ENCODE results near the gene HSP90B1.

Gene HSP90B1

DNA sequence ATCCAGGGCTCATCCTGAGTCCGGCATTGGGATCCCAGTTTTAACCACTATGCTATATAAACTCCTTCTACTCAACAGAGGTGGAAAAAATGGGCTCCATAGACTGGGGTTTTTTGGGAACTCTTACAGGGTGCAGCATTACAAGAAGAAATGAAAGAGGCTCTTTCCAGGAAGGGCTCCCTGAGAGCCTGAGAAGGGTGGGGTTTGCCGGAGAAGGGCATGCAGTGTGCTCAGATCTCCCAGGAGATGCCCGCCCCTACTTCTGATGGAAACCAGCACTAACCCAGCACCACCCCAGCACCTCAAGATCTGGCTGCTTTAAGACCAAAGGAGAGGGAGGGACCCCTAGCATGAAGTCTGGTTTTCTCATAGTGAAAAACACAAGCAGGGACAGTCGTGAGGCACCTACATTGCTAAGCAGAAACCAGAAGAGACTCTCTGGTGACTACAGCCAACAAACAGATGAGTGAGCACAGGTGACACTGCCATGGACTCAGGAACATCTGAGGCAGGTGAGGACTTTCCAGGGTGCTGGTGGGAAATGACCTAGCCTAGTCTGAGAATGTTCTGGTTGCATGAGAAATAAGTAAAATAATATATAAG is 43.9 kb upstream of the HSP90B1 start:
- DNase-seq, result no peak
- H3K9me3 ChIP-seq, result no peaks in the 10 kb centered on the region
- no peak overlapping the region for H3K4me3 ChIP-seq (ENCODE audit: low read depth, low read length)
- no peaks in the 10 kb centered on the region for H3K27me3 ChIP-seq
- H3K4me1 ChIP-seq, result no peaks in the 10 kb centered on the region
- TF ChIP-seq CTCF (IDR thresholded peaks at IDR 0.05; ENCODE audit: low read depth, low read length), result no peak
- no peaks in the 10 kb centered on the region for H3K36me3 ChIP-seq

DNA sequence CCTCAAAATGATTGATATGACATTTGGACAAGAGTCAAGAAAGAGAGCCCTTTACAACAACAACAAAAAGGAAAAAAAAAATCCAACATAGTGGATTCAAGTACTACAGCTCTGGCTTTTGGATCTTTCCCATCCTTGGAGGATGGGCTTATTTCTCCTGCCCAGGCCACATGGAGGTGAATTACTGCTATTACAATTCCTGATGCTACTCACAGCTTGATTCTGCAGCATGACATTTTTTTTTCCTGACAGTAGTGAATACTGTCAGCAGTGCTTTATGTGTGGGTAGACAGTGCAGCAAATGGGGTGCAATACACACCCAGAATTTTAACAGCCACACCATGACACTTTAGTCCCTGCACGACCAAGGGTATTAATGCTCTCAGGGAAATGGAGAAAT is 42.5 kb upstream of the HSP90B1 start:
- Histone ChIP-seq H3K36me3 (no peaks in the 10 kb centered on the region), H3K4me1 (no peaks in the 10 kb centered on the region), H3K4me3 (ENCODE audit: low read depth, low read length) (no peak overlapping the region), H3K9me3 (no peaks in the 10 kb centered on the region), H3K27me3 (no peaks in the 10 kb centered on the region)
- DNase-seq, result no peak
- TF ChIP-seq CTCF (IDR thresholded peaks at IDR 0.05; ENCODE audit: low read depth, low read length), result no peak

- no peak for DNase-seq
- no peaks in the 10 kb centered on the region for H3K36me3 ChIP-seq
- H3K4me1 ChIP-seq, result no peaks in the 10 kb centered on the region
- no peak for TF ChIP-seq CTCF (IDR thresholded peaks at IDR 0.05; ENCODE audit: low read depth, low read length)
- no peak overlapping the region for H3K4me3 ChIP-seq (ENCODE audit: low read depth, low read length)
- H3K9me3 ChIP-seq, result no peaks in the 10 kb centered on the region
- H3K27me3 ChIP-seq, result no peaks in the 10 kb centered on the region
Observed at GRCh38 chr12:103897316-103897715, 32.9 kb upstream of the HSP90B1 start.

DNA sequence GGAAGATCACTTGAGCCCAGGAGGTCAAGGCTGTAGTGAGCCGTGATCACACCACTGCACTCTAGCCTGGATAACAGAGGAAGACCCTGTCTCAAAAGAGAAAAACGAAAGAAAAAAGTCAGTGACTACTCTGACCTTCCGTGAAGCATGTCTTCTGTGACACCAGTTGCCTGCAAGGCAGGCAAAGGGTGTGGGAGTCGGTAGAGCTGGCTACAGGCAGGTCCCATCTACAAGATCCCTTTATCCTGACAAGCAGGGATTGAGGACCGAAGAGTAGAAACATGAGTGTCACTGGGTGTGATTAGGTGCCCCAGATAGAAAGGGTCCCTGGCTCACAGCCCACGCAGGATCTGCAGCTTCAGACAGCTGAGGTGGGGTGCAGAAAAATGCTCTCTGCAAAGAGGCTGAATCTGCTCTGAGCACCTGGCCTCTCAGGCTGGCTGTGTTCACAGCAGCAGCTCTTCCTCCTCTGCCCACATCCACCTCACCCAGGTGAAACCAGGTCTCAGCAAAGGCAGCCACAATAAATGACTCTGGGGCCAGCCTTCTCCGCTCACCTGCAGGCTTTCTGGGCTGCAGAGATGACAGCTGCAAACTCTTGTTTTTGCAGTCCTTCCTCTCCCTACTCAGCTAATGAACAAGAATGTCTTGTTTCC is 28.6 kb upstream of the HSP90B1 start:
- Histone ChIP-seq H3K36me3 (no peaks in the 10 kb centered on the region), H3K27me3 (no peaks in the 10 kb centered on the region), H3K9me3 (no peaks in the 10 kb centered on the region), H3K4me1 (no peaks in the 10 kb centered on the region), H3K4me3 (ENCODE audit: low read depth, low read length) (no peak overlapping the region)
- no peak for DNase-seq
- TF ChIP-seq CTCF (IDR thresholded peaks at IDR 0.05; ENCODE audit: low read depth, low read length), result no peak

DNA sequence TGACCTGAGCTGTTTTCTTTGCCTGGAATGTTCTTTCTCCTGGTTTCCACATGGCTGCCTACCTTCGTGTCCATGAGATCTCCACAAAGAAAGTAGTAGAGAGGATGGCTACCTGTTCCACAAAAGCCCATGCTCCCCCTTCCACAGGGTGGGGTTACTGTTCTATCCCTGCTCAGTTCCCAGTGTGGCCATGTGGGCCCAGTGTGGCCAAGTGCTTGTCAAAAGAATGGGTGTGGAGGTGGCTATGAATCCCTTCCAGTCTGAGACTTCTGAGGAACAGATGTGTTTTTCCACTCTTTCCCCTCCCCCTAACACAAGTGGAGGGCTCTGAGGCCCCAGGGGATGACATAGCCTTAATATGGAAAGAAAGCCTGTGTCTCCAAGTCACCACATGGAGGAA is 26.2 kb upstream of the HSP90B1 start:
- Histone ChIP-seq H3K27me3 (no peaks in the 10 kb centered on the region), H3K4me1 (no peaks in the 10 kb centered on the region), H3K36me3 (no peaks in the 10 kb centered on the region), H3K9me3 (no peaks in the 10 kb centered on the region), H3K4me3 (ENCODE audit: low read depth, low read length) (no peak overlapping the region)
- no peak for TF ChIP-seq CTCF (IDR thresholded peaks at IDR 0.05; ENCODE audit: low read depth, low read length)
- no peak for DNase-seq

- no peaks in the 10 kb centered on the region for H3K4me1 ChIP-seq
- no peak for DNase-seq
- no peak overlapping the region for H3K4me3 ChIP-seq (ENCODE audit: low read depth, low read length)
- no peaks in the 10 kb centered on the region for H3K36me3 ChIP-seq
- TF ChIP-seq CTCF (IDR thresholded peaks at IDR 0.05; ENCODE audit: low read depth, low read length), result no peak
- no peaks in the 10 kb centered on the region for H3K27me3 ChIP-seq
- H3K9me3 ChIP-seq, result no peaks in the 10 kb centered on the region
Observed at GRCh38 chr12:103905730-103906349, 24.4 kb upstream of the HSP90B1 start.
